Activated CD4-positive, alpha-beta T cell treated with anti-CD3 and anti-CD28 coated beads for 24 hours (primary cell): ENCODE measurements around the gene SLC27A4.
A peak's percentile ranks its signal among the peaks of the same experiment; 100 is the strongest.
"Not testable (repeated sequence)": the region's sequence is repeated elsewhere in the genome, so short reads cannot be mapped to it uniquely, and the experiment has no call there.

Experiments
- DNase-seq, 2 donors: peaks; one replicate each; pipeline ENCODE4 v3.0.0-alpha.2; 2020; ENCODE audit warnings: low read depth in 2 of 2

Gene SLC27A4

DNA sequence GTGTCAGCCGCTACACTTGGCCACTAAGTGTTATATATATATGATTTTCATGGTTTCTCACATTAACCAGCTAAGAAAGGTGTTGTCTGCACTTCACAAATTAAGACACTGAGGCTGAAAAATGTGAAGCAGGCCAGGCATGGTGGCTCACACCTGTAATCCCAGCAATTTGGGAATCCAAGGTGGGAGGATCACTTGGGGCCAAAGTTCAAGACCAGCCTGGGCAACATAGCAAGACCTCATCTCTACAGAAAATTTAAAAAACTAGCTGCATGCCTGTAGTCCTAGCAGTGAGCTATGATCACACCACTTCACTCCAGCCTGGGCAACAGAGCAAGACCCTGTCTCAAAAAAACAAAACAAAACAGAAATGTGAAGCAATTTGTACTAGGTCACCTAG, 15.9 kb upstream of the SLC27A4 start:
- no peak for DNase-seq

DNA sequence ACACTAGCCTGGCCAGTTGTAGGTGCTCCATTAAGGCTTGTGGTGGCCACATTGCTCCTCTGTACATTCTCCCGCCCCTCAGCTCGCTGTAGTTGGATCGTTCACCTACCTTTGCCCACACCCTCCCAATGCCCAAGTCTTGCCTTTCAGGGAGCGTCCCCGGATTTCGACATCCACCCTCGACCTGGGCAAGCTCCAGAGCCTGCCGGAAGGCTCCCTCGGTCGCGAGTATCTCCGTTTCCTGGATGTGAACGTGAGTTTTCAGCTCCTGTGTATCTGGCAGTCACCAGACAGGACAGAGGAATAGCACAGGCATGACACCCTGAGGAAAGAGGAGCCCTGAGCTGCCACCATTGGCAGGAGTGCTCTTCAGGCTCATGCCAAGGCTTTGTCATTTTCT, 14.7 kb upstream of the SLC27A4 start:
- no peak for DNase-seq

- no peak for DNase-seq
Measured at GRCh38 chr9:128333451-128333869, 6.9 kb upstream of the SLC27A4 start.

DNA sequence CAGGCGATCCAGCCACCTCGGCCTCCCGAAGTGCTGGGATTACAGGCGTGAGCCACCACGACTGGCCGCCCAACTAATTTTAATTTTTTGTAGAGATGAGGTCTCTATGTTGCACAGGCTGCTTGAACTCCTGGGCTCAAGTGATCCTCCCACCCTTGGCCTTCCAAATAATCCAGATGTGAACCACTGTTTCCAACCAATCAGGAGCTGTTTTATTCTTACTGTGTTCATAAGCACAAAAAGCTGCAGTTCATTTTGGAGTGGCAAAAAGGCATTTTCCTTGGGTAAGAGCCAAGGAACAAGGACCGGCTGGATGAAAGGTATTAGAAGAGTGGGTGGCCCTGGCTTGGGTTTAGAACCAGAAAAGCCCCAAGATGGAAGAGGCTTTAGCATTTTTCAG, 5.2 kb upstream of the SLC27A4 start:
- no peak for DNase-seq

GRCh38 chr9:128335914-128336313, 4.4 kb upstream of the SLC27A4 start:
- no peak for DNase-seq

GRCh38 chr9:128337936-128338335, 2.4 kb upstream of the SLC27A4 start:
- no peak for DNase-seq

DNA sequence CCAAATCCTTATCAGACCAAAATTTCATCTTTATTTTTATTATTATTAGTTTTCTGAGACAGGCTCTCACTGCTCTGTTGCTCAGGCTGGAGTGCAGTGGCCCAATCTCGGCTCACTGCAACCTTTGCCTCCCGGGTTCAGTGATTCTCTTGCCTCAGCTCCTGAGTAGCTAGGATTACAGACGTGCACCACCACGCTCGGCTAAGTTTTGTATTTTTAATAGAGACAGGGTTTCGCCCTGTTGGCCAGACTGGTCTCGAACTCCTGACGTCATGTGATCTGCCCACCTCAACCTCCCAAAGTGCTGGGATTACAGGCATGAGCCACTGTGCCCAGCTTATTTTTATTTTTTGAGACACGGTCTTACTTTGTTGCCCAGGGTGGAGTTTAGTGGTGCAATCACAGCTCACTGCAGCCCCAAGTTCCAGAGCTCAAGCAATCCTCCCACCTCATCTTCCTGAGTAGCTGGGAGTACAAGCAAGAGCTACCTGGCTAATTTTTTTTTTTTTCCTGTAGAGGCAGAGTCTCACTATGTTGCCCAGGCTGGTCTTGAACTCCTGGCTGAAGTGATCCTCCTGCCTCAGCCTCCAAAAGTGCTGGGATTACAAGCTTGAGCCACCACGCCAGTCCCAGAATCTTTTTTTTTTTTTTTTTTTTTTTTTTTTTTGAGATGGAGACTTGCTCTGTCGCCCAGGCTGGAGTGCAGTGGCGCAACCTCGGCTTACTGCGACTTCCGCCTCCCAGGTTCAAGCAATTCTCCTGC, 1.3 kb upstream of the SLC27A4 start:
- DNase-seq, result not testable (repeated sequence)

DNA sequence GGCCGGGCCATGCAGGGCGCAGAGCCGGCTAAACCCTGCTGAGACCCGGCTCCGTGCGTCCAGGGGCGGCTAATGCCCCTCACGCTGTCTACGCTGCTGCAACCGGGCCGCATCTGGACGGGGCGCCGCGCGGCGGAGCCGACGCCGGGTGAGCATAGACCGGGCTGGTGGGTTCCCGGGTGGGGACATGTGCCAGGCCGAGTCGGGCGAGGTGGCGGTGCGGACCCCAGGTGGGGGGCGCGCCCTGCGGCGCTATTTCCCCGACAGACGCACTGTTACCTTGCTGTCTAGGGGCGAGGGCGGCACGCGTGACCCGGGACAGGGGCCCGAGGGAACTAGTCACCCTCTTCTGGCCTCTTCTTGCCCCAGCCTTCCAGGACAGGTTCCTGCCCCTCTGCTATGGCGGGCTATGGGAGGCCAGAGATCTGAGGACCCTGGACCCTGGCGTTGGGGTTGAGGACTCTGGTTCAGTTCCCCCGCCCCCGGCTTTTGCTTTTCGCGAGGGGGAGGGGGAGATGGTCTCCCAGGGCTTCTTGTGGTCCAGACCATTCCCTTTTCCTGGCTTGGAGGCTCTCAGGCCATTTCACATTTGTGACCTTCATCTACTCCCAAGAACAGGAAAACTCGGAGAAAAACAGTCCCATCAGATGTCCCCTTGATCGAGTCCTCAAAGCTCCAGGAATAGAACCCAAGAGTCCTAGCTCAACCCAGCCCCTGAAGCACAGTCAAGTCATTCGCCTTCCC, 536 bp downstream of the SLC27A4 start:
- DNase-seq, result no peak

DNA sequence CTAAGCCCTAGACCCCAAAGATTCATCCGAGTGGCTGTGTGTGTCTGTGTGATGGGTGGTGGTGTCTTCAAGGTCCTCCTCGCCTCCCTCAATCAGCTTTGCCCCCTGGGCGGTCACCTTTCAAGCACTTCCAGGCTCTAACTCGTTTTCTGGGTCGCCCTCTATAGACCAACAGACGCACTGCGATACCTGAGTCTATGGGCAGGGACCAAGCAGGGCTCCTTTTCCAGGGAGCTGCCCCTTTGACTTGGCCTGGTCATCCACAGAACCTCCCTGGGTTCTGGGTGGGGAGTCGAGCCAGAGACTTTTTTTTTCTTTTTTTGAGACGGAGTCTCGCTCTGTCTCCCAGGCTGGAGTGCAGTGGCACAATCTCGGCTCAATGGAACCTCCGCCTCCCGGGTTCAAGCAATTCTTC, 1.1 kb downstream of the SLC27A4 start:
- DNase-seq, result peak; percentile 48 to 61

GRCh38 chr9:128342971-128343680, 2.8 kb downstream of the SLC27A4 start:
- no peak for DNase-seq

DNA sequence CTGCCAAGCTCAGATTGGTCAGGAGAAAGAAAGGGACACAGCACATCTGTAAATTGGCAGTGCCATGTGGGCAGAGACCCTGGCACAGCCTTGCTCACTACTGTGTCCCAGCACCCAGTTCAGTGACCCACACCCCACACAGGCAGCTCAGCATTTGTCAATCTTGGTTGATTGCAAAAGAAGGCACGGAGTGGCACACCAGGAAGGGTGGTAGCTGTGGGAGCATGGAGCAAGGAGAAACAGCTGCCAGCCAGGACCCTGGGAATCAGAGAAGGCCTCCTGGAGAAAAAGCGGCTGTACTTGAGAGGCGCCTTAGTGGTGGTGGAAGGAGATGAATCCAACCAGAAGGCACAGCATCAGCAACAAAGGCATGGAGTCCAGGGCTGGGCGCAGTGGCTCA, 3.5 kb downstream of the SLC27A4 start:
- no peak for DNase-seq

GRCh38 chr9:128344931-128345605, 4.7 kb downstream of the SLC27A4 start:
- DNase-seq, result no peak

DNA sequence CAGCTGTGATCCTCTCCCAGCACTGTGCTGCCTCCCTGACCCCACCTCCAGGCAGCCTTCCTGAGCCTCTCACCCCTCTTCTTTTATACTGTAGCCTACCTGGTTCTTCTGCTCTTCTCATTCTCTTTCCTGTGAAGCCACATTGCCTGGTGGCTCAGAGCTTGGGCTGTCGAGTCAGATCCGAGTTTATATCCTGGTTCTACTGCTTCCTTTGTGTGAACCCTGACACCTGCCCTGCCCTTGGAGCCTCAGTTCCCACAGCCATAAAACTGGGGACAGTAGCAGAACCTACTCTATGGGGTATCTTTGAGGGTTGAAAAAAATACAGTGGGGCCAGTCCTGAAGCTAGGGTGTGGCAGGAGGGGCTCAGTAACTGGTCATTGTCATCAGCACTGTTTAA, 8.8 kb downstream of the SLC27A4 start:
- DNase-seq, result no peak

GRCh38 chr9:128349772-128350171, 9.4 kb downstream of the SLC27A4 start:
- DNase-seq, result no peak

GRCh38 chr9:128355451-128355850, 15.1 kb downstream of the SLC27A4 start:
- no peak for DNase-seq

DNA sequence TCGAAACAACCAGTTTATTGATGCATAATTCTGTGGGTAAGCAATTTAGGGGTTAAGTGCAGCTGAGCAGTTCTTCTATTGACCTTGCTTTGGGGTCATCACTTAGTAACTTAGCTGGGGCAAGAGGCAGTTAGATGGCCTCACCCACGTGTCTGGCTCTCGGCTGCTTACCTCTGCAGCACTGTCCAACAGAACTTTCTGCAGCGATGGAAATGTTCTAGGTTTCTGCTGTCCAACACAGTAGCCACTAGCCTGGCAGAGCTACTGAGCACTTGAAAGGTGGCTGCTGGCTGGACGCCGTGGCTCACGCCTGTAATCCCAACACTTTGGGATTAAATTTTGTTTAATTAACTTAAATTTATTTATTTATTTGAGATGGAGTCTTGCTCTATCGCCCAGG, 17.8 kb downstream of the SLC27A4 start:
- no peak for DNase-seq

GRCh38 chr9:128358861-128359260, 18.5 kb downstream of the SLC27A4 start:
- no peak for DNase-seq

- DNase-seq, result no peak
Measured at GRCh38 chr9:128360826-128361225, 20.5 kb downstream of the SLC27A4 start.

DNA sequence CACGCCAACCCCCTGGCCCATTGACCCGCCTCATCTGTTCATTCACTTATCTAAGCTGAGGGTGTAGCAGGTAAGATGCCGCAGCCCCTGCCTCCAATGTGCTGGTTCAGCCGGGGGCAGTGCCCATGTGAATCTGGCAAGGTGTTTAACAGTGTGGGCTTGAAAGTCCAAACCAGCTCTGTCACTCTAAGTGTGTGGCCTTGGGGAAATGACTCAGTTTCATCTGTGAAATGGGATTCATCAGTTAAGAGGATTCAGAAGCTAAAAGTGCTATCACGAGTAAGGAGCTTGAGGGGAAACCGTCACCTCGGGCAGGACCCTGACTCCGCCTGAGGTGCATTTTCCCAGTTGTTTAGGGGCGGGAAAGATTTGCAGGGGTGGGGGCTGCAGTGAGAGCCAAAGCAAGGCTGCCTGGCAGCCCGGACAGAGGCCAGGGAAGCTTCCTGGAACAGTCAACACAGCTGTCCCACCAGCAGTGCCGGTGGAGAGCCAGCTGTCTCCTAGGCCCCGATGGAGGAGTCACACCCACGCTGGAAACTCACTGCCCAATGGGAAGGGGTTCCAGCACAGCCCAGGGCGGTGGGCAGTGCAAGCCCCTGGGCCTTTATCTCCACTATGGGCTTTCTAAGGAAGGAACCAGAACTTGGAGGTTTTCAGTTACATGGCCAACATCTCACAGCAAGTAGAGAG, 21.1 kb downstream of the SLC27A4 start:
- DNase-seq, result no peak

GRCh38 chr9:128361986-128362646, 21.8 kb downstream of the SLC27A4 start:
- DNase-seq, result peak in 1 of 2 donors; percentile 53

DNA sequence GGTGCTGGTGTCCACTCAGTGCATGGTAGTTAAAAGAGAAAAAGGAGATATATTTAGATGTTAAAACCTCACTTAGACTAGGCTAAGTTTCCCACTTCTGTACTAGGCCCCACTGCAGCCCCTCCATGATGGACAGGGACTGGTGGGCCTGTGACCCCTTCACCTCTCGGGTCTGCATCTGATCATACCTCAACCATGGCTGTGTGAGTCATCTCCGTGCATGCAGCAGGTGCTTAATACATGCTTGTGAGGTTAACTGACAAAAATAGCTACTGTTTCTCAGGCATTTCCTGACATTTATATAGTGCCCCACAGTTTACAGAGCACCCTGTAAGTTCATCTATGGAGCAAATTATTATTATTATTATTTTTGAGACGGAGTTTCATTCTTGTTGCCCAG, 22.4 kb downstream of the SLC27A4 start:
- DNase-seq, result no peak
